ENCODE results near the gene CREB3L1. TPM values are rescaled to one million over a fixed set of nuclear protein-coding genes. Genes with fewer than 3 reads are reported as not detected.

The CREB3L1 gene
- total and polyA plus RNA-seq, 2 of the 13 experiments (the other 11 are each of a cell fraction or from before 2014, with no cell fraction given) = not detected

GRCh38 chr11:46242952-46243795 lies 34.3 kb upstream of the CREB3L1 start (continued):
- TF ChIP-seq ZNF383 (CRISPR knock-in tag; IDR thresholded peaks at IDR 0.05; ENCODE audit: borderline replicate concordance) (no peak), MXD1 (CRISPR knock-in tag; IDR thresholded peaks at IDR 0.05) (peak; percentile 56), SUZ12 (IDR thresholded peaks at IDR 0.05; ENCODE audit: low read depth, low read length) (no peak), HOXA3 (CRISPR knock-in tag; IDR thresholded peaks at IDR 0.05) (peak; percentile 33; the same call in 1 of the 2 replicates), SP140L (CRISPR knock-in tag; IDR thresholded peaks at IDR 0.05; ENCODE audit: borderline replicate concordance) (no peak), NCOA1 (CRISPR knock-in tag; IDR thresholded peaks at IDR 0.05) (no peak), IKZF5 (CRISPR knock-in tag; IDR thresholded peaks at IDR 0.05) (no peak; the same call in 1 of the 2 replicates), ZNF792 (CRISPR knock-in tag; IDR thresholded peaks at IDR 0.05) (no peak), NFAT5 (CRISPR knock-in tag; IDR thresholded peaks at IDR 0.05) (no peak), ONECUT2 (CRISPR knock-in tag; IDR thresholded peaks at IDR 0.05) (no peak), SMC3 (IDR thresholded peaks at IDR 0.05; ENCODE audit: low read length) (peak; percentile 23; the same call in 1 of the 2 replicates), TCF7 (IDR thresholded peaks at IDR 0.05; ENCODE audit: low read depth) (no peak), ZNF746 (CRISPR knock-in tag; IDR thresholded peaks at IDR 0.05) (peak; percentile 51; the same call in 1 of the 2 replicates), SNAPC4 (CRISPR knock-in tag; IDR thresholded peaks at IDR 0.05) (peak; percentile 83; the same call in 1 of the 2 replicates), AHR (CRISPR knock-in tag; IDR thresholded peaks at IDR 0.05) (no peak), SRSF4 (IDR thresholded peaks at IDR 0.05; ENCODE audit: low read depth, low read length, poor library complexity, severe bottlenecking) (no peak), PPARG (CRISPR knock-in tag; conservative IDR thresholded peaks at IDR 0.05) (0 out of 2 replicates have a peak, but pooled peaks have one; percentile 23), MAFK (conservative IDR thresholded peaks at IDR 0.05 in 1 of 2, IDR thresholded peaks at IDR 0.05 in 1 of 2; ENCODE audit: low read length in 2 of 2) (no peak)
